ENCODE measurements around the gene WNT7B.

Gene WNT7B

GRCh38 chr22:45884201-45885062 is 92.5 kb downstream of the WNT7B start:
- DNase-seq: no peak

- no peak for DNase-seq
These were observed 93.2 kb downstream of the WNT7B start for GRCh38 chr22:45883811-45884170.

GRCh38 chr22:45882881-45883810 is 93.8 kb downstream of the WNT7B start:
- DNase-seq: no peak

DNA sequence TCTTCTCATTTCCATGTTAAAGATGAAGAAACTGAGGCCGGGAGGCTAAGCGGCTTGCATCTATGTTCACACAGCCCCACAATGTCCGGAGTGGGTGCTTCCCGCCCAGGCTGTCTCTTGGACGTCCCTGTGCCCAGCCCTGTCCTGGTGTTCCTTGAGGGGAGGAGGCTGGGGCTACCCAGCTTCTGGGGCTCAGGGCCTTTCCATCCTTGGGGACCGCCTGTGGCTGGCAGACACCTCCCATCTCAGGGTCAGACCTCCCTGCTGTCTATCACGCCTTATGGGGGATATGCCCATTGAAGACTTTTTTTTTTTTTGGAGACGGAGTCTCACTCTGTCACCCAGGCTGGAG is 95.5 kb downstream of the WNT7B start:
- no peak for DNase-seq

- no peak for DNase-seq
These were observed 96.0 kb downstream of the WNT7B start for GRCh38 chr22:45880716-45881523.

- DNase-seq: no peak
These were observed 96.8 kb downstream of the WNT7B start for GRCh38 chr22:45880091-45880715.

DNA sequence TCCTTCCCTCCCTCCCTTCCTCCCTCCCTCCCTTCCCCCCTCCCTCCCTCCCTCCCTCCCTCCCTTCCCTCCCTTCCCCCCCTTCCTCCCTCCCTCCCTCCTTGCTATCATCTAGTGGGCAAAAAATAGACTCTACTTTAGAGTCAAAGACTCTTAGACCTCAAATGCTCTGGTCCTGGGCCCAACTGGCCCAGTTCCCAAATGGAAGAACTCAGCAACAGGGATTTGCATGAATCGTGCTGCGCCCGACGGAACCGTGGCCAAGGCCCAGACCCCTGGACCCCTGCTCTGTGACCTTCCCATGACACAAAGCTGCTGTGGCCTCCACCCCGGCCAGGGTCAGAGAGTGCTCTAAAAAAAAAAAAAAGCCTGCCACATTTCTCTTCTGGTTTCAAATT is 97.4 kb downstream of the WNT7B start:
- no peak for DNase-seq

GRCh38 chr22:45878901-45879551 is 97.9 kb downstream of the WNT7B start:
- no peak for DNase-seq

GRCh38 chr22:45878051-45878781 is 98.7 kb downstream of the WNT7B start:
- no peak for DNase-seq

- DNase-seq: no peak
These were observed 99.3 kb downstream of the WNT7B start for GRCh38 chr22:45877651-45878050.

DNA sequence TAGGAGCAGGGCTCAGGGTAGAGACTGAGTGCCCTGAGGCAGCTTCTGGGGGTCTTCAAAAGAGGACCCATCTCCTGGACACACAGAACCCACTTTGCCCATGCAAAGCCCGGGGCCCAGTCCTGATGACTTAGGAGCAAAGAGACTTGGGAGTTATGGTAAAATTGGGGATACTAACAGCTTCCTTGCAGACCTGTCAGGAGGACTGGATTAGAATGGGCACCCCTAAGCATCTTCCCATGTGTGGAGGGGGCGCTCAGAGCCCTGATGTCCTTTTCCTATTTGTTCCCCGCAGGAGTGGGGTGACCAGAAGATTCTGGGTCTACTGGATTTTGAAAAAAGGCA is 100.0 kb downstream of the WNT7B start:
- DNase-seq: no peak

DNA sequence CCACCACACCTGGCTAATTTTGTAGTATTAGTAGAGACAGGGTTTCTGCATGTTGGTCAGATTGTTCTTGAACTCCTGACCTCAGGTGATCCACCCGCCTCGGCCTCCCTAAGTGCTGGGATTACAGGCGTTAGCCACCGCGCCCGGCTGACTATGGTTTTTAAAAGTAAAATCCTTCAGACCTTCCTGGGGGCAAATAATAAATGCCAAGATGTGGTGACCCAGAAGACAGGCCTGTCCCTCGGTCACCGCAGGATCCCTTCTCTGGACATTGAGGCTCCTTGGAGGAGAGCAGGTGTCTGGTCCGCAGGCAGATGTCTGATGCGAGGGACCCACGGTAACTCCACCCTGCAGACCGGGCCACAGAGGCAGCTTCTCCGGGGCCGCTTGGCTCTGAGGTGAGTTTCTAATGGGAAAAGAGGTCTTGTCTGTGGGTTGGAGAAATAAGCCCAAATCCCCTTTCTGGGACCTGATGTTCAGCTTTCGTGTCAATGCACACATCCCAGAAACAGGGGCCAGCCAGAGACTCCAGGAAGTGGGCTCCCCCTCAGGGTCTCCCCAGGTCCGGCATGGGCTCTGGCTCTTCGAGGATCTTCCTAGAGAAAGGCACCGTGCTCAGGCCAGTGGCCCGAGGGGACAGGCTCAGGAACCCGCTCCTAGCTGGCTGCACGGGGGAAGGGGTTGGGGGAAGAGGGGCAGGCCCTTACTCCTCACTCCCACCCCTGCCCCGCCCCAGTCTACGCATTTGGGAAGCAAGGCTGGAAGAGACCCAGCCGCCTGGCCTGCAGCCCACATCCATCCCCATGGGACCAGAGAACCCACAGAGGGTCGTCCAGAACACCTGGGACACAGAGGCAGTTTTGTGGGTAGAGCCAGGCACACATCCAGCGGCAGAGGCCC is 100.6 kb downstream of the WNT7B start:
- no peak for DNase-seq

- no peak for DNase-seq
These were observed 104.2 kb downstream of the WNT7B start for GRCh38 chr22:45872659-45873263.

DNA sequence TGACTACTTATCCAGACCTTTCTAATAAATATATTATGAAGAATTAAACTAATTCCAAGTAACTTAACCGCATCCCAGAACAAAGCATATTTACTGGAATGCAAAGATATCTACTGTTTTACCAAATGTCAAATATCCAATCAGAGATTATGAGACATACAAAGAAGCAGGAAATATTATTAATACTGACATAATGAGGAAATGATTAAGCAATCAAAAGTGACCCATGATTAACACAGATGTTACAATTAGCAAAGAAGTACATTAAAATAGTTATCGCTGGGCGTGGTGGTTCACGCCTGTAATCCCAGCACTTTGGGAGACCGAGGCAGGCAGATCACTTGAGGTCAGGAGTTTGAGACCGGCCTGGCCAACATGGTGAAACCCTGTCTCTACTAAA is 105.2 kb downstream of the WNT7B start:
- DNase-seq: no peak
